Trophoblast cell (in vitro differentiated cells and primary cell): Measurements from ENCODE around the gene TVP23A.
"Not testable (repeated sequence)": the region's sequence is repeated elsewhere in the genome, so short reads cannot be mapped to it uniquely, and the experiment has no call there.

Experiments used
- DNase-seq, 2 donors: peaks; one replicate each; pipeline ENCODE4 v3.0.0-alpha.2; 2016
- H2AFZ ChIP-seq: 2 replicates; pipeline ENCODE4 v1.6.1; 2013; ENCODE audit warnings: low read length, moderate library complexity, mild to moderate bottlenecking; ENCODE audit not compliant: insufficient read depth, poor library complexity
- H2AK5ac ChIP-seq: 2 replicates; pipeline ENCODE4 v1.6.1; 2013; ENCODE audit warnings: mild to moderate bottlenecking, low read length
- H2BK120ac ChIP-seq: 2 replicates; pipeline ENCODE4 v1.6.1; 2013; ENCODE audit warnings: low read length, mild to moderate bottlenecking, moderate library complexity; ENCODE audit not compliant: insufficient read depth, poor library complexity
- H2BK12ac ChIP-seq: 2 replicates; pipeline ENCODE4 v1.6.1; 2013; ENCODE audit warnings: mild to moderate bottlenecking, low read length, moderate library complexity
- H2BK5ac ChIP-seq: 2 replicates; pipeline ENCODE4 v1.6.1; 2013; ENCODE audit warnings: low read length, low read depth, moderate library complexity, mild to moderate bottlenecking; ENCODE audit not compliant: poor library complexity
- H3K14ac ChIP-seq: 2 replicates; pipeline ENCODE4 v1.6.1; 2013; ENCODE audit warnings: mild to moderate bottlenecking, low read length
- H3K18ac ChIP-seq: 2 replicates; pipeline ENCODE4 v1.6.1; 2013; ENCODE audit warnings: mild to moderate bottlenecking, low read length
- H3K23ac ChIP-seq: 2 replicates; pipeline ENCODE4 v1.6.1; 2013; ENCODE audit warnings: low read length
- H3K27ac ChIP-seq: 2 replicates; pipeline ENCODE4 v1.5.1; 2013; ENCODE audit warnings: low read depth, mild to moderate bottlenecking, inconsistent platforms, low read length, moderate library complexity
- H3K27me3 ChIP-seq: 2 replicates; pipeline ENCODE4 v1.6.1; 2013; ENCODE audit warnings: inconsistent platforms, mild to moderate bottlenecking, low read length, moderate library complexity; ENCODE audit not compliant: insufficient read depth
- H3K36me3 ChIP-seq, 2 experiments: 1 replicate in 1 of 2; 2 replicates in 1 of 2; pipeline ENCODE4 v1.6.1; 2013; ENCODE audit warnings: low read length in 2 of 2, mild to moderate bottlenecking in 2 of 2, moderate library complexity in 1 of 2; ENCODE audit not compliant: insufficient read depth in 2 of 2, control insufficient read depth in 1 of 2
- H3K4ac ChIP-seq: 2 replicates; pipeline ENCODE4 v1.6.1; 2013; ENCODE audit warnings: low read depth, mild to moderate bottlenecking, low read length, moderate library complexity
- H3K4me1 ChIP-seq, 2 experiments: 1 replicate in 1 of 2; 2 replicates in 1 of 2; pipeline ENCODE4 v1.6.1; 2013; ENCODE audit warnings: low read length in 2 of 2, mild to moderate bottlenecking in 2 of 2, moderate library complexity in 1 of 2; ENCODE audit not compliant: insufficient read depth in 2 of 2, control insufficient read depth in 1 of 2
- H3K4me2 ChIP-seq: 2 replicates; pipeline ENCODE4 v1.6.1; 2013; ENCODE audit warnings: inconsistent platforms, mild to moderate bottlenecking, low read length, moderate library complexity
- H3K4me3 ChIP-seq: 2 replicates; pipeline ENCODE4 v1.5.1; 2013; ENCODE audit warnings: mild to moderate bottlenecking, low read depth, low read length, inconsistent platforms
- H3K79me1 ChIP-seq: one replicate; pipeline ENCODE4 v1.6.1; 2013; ENCODE audit warnings: low read length
- H3K79me2 ChIP-seq: 2 replicates; pipeline ENCODE4 v1.6.1; 2013; ENCODE audit warnings: low read length, mild to moderate bottlenecking; ENCODE audit not compliant: control insufficient read depth, insufficient read depth, poor library complexity
- H3K9ac ChIP-seq: 2 replicates; pipeline ENCODE4 v1.6.1; 2013; ENCODE audit warnings: mild to moderate bottlenecking, low read length
- H3K9me3 ChIP-seq: 2 replicates; pipeline ENCODE4 v1.6.1; 2013; ENCODE audit warnings: low read depth, mild to moderate bottlenecking, control low read depth, inconsistent platforms, low read length; ENCODE audit not compliant: insufficient read depth
- H4K12ac ChIP-seq: 2 replicates; pipeline ENCODE4 v1.6.1; 2013; ENCODE audit warnings: low read depth, mild to moderate bottlenecking, low read length, moderate library complexity
- H4K8ac ChIP-seq: 2 replicates; pipeline ENCODE4 v1.6.1; 2013; ENCODE audit warnings: low read depth, mild to moderate bottlenecking, low read length, moderate library complexity
- H4K91ac ChIP-seq: one replicate; pipeline ENCODE4 v1.6.1; 2013; ENCODE audit warnings: low read depth, mild to moderate bottlenecking, low read length, moderate library complexity
- WGBS: extraction: QIAGEN DNeasy Blood & Tissue Kit; methylation state at CpG from one replicate; pipeline ENCODE4 v1.1.7; 2013; ENCODE audit warnings: missing lambda C conversion rate; ENCODE audit not compliant: insufficient read length, insufficient coverage; ENCODE audit errors: extremely low coverage; 5-methylcytosine and 5-hydroxymethylcytosine counted together

The TVP23A gene

GRCh38 chr16:10831894-10832886 lies 13.6 kb upstream of the TVP23A start:
- Histone ChIP-seq H3K9me3 (no peaks in the 10 kb centered on the region), H2BK12ac (no peak overlapping the region), H4K8ac (no peak overlapping the region), H2BK5ac (no peak overlapping the region), H3K4me1 (no peaks in the 10 kb centered on the region), H2AFZ (no peak overlapping the region), H3K14ac (no peak overlapping the region), H3K23ac (no peak overlapping the region), H4K12ac (no peak overlapping the region), H2BK120ac (no peak overlapping the region), H3K27me3 (no peaks in the 10 kb centered on the region), H3K4me2 (no peak overlapping the region), H4K91ac (no peak overlapping the region), H3K18ac (no peak overlapping the region), H3K79me2 (no peaks in the 10 kb centered on the region), H3K36me3 (no peaks in the 10 kb centered on the region), H3K4me3 (no peak overlapping the region), H3K27ac (no peak overlapping the region), H3K9ac (no peak overlapping the region), H3K4ac (no peak overlapping the region), H2AK5ac (no peak overlapping the region), H3K79me1 (no peaks in the 10 kb centered on the region)
- DNase-seq = peak in 1 of 2 donors; percentile 39
- WGBS = no CpG with 5 or more reads among the region's 10 CpGs

GRCh38 chr16:10830240-10830639 lies 11.6 kb upstream of the TVP23A start:
- H3K18ac ChIP-seq, H3K14ac ChIP-seq, H3K4ac ChIP-seq, H2AK5ac ChIP-seq, H2AFZ ChIP-seq, H3K79me1 ChIP-seq, H3K9ac ChIP-seq, H2BK120ac ChIP-seq, H2BK5ac ChIP-seq, H4K12ac ChIP-seq, H3K23ac ChIP-seq, H3K27me3 ChIP-seq, H3K4me2 ChIP-seq, DNase-seq, H3K27ac ChIP-seq, H3K9me3 ChIP-seq, H3K79me2 ChIP-seq, H4K8ac ChIP-seq, H3K4me1 ChIP-seq, H2BK12ac ChIP-seq, H3K4me3 ChIP-seq, H3K36me3 ChIP-seq, H4K91ac ChIP-seq: not testable (repeated sequence)

GRCh38 chr16:10829390-10830098 lies 10.9 kb upstream of the TVP23A start:
- H4K91ac ChIP-seq, H2AK5ac ChIP-seq, H3K36me3 ChIP-seq, H2BK120ac ChIP-seq, H3K79me2 ChIP-seq, H3K14ac ChIP-seq, H4K12ac ChIP-seq, H4K8ac ChIP-seq, H3K4me3 ChIP-seq, H3K4ac ChIP-seq, H2BK5ac ChIP-seq, H3K18ac ChIP-seq, H3K23ac ChIP-seq, H3K9me3 ChIP-seq, H2BK12ac ChIP-seq, H2AFZ ChIP-seq, H3K4me1 ChIP-seq, H3K27ac ChIP-seq, DNase-seq, H3K27me3 ChIP-seq, H3K9ac ChIP-seq, H3K79me1 ChIP-seq, H3K4me2 ChIP-seq: not testable (repeated sequence)
- WGBS = no CpG with 5 or more reads among the region's 18 CpGs

GRCh38 chr16:10828851-10829366 lies 10.3 kb upstream of the TVP23A start:
- no CpG with 5 or more reads among the region's 17 CpGs for WGBS

More at GRCh38 chr16:10828851-10829366, 10.3 kb upstream of the TVP23A start:
- Histone ChIP-seq H4K91ac (no peak overlapping the region), H3K27ac (no peak overlapping the region), H3K4me1 (no peaks in the 10 kb centered on the region), H3K4ac (no peak overlapping the region), H3K14ac (no peak overlapping the region), H3K36me3 (no peaks in the 10 kb centered on the region), H3K27me3 (no peaks in the 10 kb centered on the region), H2AK5ac (no peak overlapping the region), H4K8ac (no peak overlapping the region), H2AFZ (no peak overlapping the region), H2BK12ac (no peak overlapping the region), H3K4me2 (no peak overlapping the region), H3K79me2 (no peaks in the 10 kb centered on the region), H3K79me1 (no peaks in the 10 kb centered on the region), H3K4me3 (no peak overlapping the region), H2BK120ac (no peak overlapping the region), H3K18ac (no peak overlapping the region), H3K9me3 (no peaks in the 10 kb centered on the region), H4K12ac (no peak overlapping the region), H3K9ac (no peak overlapping the region), H3K23ac (no peak overlapping the region), H2BK5ac (no peak overlapping the region)
- DNase-seq = peak; percentile 38 to 55
